HepG2 (cell line): ENCODE results near the gene KRTAP9-3.

Experiments
- CTCF ChIP-seq: sonication (generic); formaldehyde crosslinking; IDR thresholded peaks from 2 replicates; pipeline ENCODE4 v1.5.0; 2020; ENCODE audit warnings: mild to moderate bottlenecking, missing genetic modification reagents, moderate library complexity
- GMEB1 ChIP-seq: sonication (generic); formaldehyde crosslinking; IDR thresholded peaks from 2 replicates; pipeline ENCODE4 v1.5.1; 2020; ENCODE audit warnings: missing genetic modification reagents, mild to moderate bottlenecking, borderline replicate concordance
- UBTF ChIP-seq: sonication (generic); formaldehyde crosslinking; IDR thresholded peaks from 2 replicates; pipeline ENCODE4 v1.4.0; 2020; ENCODE audit warnings: mild to moderate bottlenecking, missing genetic modification reagents
- ZBTB7B ChIP-seq: sonication (generic); formaldehyde crosslinking; IDR thresholded peaks from 2 replicates; pipeline ENCODE4 v1.4.0; 2020; ENCODE audit warnings: missing genetic modification reagents
- ZNF138 ChIP-seq: sonication (generic); formaldehyde crosslinking; IDR thresholded peaks from 2 replicates; pipeline ENCODE4 v1.5.0; 2020; ENCODE audit warnings: mild to moderate bottlenecking, low read depth, missing genetic modification reagents
- ZNF7 ChIP-seq: IDR thresholded peaks from 2 replicates; pipeline ENCODE4 v1.6.1; 2016; ENCODE audit warnings: missing biosample characterization, missing genetic modification reagents

GRCh38 chr17:41215681-41216080 is 16.6 kb upstream of the KRTAP9-3 start:
- TF ChIP-seq CTCF (CRISPR knock-in tag) = no peak
- TF ChIP-seq GMEB1 = no peak
- no peak for TF ChIP-seq ZBTB7B (CRISPR knock-in tag)
- TF ChIP-seq UBTF (CRISPR knock-in tag) = no peak
- no peak for TF ChIP-seq ZNF138 (CRISPR knock-in tag)
- no peak for TF ChIP-seq ZNF7 (CRISPR knock-in tag)
